Neural crest cell (in vitro differentiated cells): ENCODE results near the gene ATRAID. TPM values are rescaled to one million over a fixed set of nuclear protein-coding genes. Genes with fewer than 3 reads are reported as not detected.

Experiments used
- DNase-seq: peaks from one replicate; pipeline ENCODE4 v3.0.0; 2021; ENCODE audit warnings: low read depth, mixed read lengths, low spot score
- H3K27ac Mint-ChIP-seq: one replicate; pipeline ENCODE4 v1.8.0; 2021; ENCODE audit warnings: mild to moderate bottlenecking, mixed read lengths; ENCODE audit not compliant: unreplicated experiment
- H3K27me3 Mint-ChIP-seq: 2 replicates; pipeline ENCODE4 v1.8.0; 2021; ENCODE audit warnings: low read depth, mild to moderate bottlenecking, mixed read lengths
- H3K36me3 Mint-ChIP-seq: 2 replicates; pipeline ENCODE4 v1.8.0; 2021; ENCODE audit warnings: low read depth, mild to moderate bottlenecking, mixed read lengths
- H3K4me1 Mint-ChIP-seq: 2 replicates; pipeline ENCODE4 v1.8.0; 2021; ENCODE audit warnings: mixed read lengths
- H3K4me3 Mint-ChIP-seq: one replicate; pipeline ENCODE4 v1.8.0; 2021; ENCODE audit warnings: mild to moderate bottlenecking, mixed read lengths
- H3K9me3 Mint-ChIP-seq: 2 replicates; pipeline ENCODE4 v1.8.0; 2021; ENCODE audit warnings: mixed read lengths
- CTCF ChIP-seq: fragments of 200-600 bp; sonication (generic); conservative IDR thresholded peaks from 2 replicates; pipeline ENCODE4 v1.5.0; 2021; ENCODE audit warnings: antibody characterized with exemption, mild to moderate bottlenecking
- total RNA-seq: library from RNA; stranded (reverse); gene quantifications from 2 replicates; pipeline ENCODE4 v1.2.1, GENCODE V29; 2021

Gene ATRAID
- total RNA-seq, 1 donor from 2014 or later = 86.3 TPM

GRCh38 chr2:27214941-27215340, 3.1 kb downstream of the ATRAID start:
- H3K27me3 Mint-ChIP-seq = no peaks in the 10 kb centered on the region
- no peak for TF ChIP-seq CTCF
- DNase-seq = no peak
- peaks cover 46% of the 10 kb centered on the region for H3K4me1 Mint-ChIP-seq
- H3K36me3 Mint-ChIP-seq = peaks cover 19% of the 10 kb centered on the region
- peak overlapping the region; percentile 95 for H3K4me3 Mint-ChIP-seq
- no peak overlapping the region for H3K27ac Mint-ChIP-seq
- H3K9me3 Mint-ChIP-seq = no peaks in the 10 kb centered on the region

DNA sequence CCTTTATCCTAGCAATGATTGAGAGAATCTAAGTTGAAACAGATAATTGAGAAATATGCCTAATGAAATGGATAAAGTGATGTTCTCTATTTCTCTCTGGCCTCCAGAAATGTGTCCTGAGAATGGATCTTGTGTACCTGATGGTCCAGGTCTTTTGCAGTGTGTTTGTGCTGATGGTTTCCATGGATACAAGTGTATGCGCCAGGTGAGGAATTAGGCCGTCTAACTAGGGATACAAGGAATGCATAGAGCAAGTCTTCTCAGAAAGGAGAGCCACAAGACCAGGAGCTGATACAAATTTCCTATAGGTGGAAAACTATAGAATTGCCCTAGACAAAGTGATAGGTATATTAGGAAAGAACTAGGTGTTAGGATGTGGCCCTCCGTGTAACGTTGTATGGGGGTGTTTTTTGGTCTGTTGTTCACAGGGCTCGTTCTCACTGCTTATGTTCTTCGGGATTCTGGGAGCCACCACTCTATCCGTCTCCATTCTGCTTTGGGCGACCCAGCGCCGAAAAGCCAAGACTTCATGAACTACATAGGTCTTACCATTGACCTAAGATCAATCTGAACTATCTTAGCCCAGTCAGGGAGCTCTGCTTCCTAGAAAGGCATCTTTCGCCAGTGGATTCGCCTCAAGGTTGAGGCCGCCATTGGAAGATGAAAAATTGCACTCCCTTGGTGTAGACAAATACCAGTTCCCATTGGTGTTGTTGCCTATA, 4.7 kb downstream of the ATRAID start:
- H3K9me3 Mint-ChIP-seq = no peaks in the 10 kb centered on the region
- no peaks in the 10 kb centered on the region for H3K27me3 Mint-ChIP-seq
- H3K27ac Mint-ChIP-seq = peak overlapping the region; percentile 98
- H3K4me1 Mint-ChIP-seq = peaks cover 38% of the 10 kb centered on the region
- H3K36me3 Mint-ChIP-seq = peaks cover 25% of the 10 kb centered on the region
- peak overlapping the region; percentile 95 for H3K4me3 Mint-ChIP-seq
- TF ChIP-seq CTCF = no peak
- DNase-seq = no peak

GRCh38 chr2:27217173-27218121, 5.6 kb downstream of the ATRAID start, which contains the start of gene CAD:
Gene CAD, plus strand, starts transcription at chr2:27217369. Its CDS starts 183 bp downstream, at chr2:27217552.
- Mint-ChIP-seq H3K27ac (peak within 1 kb of the TSS; percentile 98), H3K36me3 (peaks cover 28% of the 10 kb centered on the region), H3K9me3 (no peaks in the 10 kb centered on the region), H3K27me3 (no peaks in the 10 kb centered on the region), H3K4me3 (peak within 1 kb of the TSS; percentile 95), H3K4me1 (peaks cover 38% of the 10 kb centered on the region)
- peak; percentile 32 for TF ChIP-seq CTCF
- DNase-seq = peak; percentile 77

GRCh38 chr2:27218614-27219013, 6.8 kb downstream of the ATRAID start:
- DNase-seq = no peak
- Mint-ChIP-seq H3K27ac (no peak overlapping the region), H3K27me3 (no peaks in the 10 kb centered on the region), H3K36me3 (peaks cover 31% of the 10 kb centered on the region), H3K4me1 (peaks cover 27% of the 10 kb centered on the region), H3K9me3 (no peaks in the 10 kb centered on the region), H3K4me3 (peak overlapping the region; percentile 95)
- TF ChIP-seq CTCF = no peak

DNA sequence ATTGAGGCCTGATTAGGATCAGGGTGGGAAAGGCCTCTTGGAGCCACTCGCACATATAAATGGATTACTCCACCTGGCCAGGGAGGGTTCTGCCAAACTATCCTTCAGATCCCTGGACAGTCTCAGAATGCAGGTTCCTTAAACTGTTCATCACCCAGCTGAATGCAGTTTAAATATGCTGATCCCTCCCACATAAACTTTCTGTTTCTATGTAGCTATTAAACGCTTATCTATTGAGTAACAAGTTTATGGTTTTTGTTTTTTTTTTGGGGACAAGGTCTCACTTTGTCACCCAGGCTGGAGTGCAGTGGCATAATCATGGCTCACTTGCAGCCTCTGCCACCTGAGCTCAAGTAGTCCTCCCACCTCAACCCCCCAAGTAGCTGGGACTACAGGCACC, 7.2 kb downstream of the ATRAID start:
- Mint-ChIP-seq H3K36me3 (peaks cover 31% of the 10 kb centered on the region), H3K4me1 (peaks cover 25% of the 10 kb centered on the region), H3K4me3 (peak overlapping the region; percentile 95), H3K27ac (no peak overlapping the region), H3K9me3 (no peaks in the 10 kb centered on the region), H3K27me3 (no peaks in the 10 kb centered on the region)
- no peak for DNase-seq
- TF ChIP-seq CTCF = no peak
